Measurements from ENCODE around the gene MT1G.

MT1G gene

DNA sequence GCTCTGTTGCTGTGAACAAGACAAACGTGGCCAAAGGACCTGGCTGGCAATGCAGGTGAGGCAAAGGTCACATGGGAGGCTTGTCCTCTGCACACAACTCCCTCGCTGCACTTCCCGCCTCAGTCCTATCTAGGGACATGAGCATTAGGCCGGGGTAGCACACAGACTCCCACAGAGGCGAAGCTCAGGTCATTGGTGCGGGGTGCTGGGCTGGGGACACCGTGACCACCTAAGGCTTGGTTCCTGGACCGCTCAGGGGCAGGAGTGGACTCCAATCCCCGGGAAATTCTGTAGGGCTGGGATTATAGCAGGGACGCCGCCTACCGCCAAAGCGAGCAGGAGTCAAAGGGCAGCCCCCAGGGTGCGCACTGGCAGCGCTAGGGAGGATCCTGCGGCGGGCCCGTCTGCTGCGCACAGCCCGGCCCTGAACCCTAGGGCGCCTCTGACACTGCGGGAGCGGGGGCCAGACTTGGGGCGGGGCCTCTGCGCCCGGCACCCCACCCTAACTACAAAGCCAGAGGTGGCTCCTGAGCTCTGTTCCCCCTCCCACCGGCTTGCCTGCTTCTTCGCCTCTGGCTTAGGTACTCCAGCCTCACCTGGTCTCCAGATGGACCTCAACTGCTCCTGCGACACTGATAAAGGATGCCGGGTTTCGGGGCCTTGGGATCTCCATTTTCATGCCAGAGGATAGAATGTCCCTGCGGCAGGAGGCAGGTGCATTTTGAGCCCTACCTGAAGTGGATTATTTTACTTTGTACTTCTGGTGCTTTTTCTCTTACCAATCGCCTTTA is 20.0 kb downstream of the MT1G start:
- H3K4me3 Mint-ChIP-seq: no peak overlapping the region
- H3K36me3 Mint-ChIP-seq (ENCODE audit: insufficient read depth): no peaks in the 10 kb centered on the region
- H3K4me1 Mint-ChIP-seq (ENCODE audit: low read depth in 2 of 2): peaks cover 13% of the 10 kb centered on the region in 2 donors
- H3K27ac Mint-ChIP-seq: no peak overlapping the region
- H3K27me3 Mint-ChIP-seq: peaks cover 0 to 52% of the 10 kb centered on the region in 2 donors
- ATAC-seq (replicated peaks) (no peak), DNase-seq (no peak)
- no peaks in the 10 kb centered on the region for H3K9me3 Mint-ChIP-seq

DNA sequence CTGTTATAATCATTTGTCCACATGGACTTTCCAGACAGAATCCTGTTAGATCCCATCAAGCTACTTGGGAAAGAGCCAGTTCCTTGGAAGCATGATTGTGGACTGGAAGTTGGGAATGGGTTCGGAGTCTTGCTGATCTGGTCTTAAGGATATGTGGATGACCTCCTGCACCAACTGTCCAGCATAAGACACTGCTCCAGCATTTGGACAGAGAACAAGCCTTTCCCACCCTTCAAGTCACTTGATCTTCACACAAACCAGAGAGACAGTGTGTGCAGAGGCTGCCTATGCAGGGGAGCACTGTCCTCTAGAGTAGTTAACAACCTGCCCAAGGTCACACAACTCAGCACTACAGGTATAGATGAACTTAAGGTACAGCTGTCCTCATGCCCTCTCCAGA is 22.0 kb downstream of the MT1G start:
- H3K4me3 Mint-ChIP-seq: no peak overlapping the region
- ATAC-seq (replicated peaks) (no peak), DNase-seq (no peak)
- peaks cover 3 to 36% of the 10 kb centered on the region in 2 donors for H3K27me3 Mint-ChIP-seq
- H3K9me3 Mint-ChIP-seq: no peaks in the 10 kb centered on the region
- H3K27ac Mint-ChIP-seq: no peak overlapping the region
- no peaks in the 10 kb centered on the region for H3K36me3 Mint-ChIP-seq (ENCODE audit: insufficient read depth)
- H3K4me1 Mint-ChIP-seq (ENCODE audit: low read depth in 2 of 2): peaks cover 17% of the 10 kb centered on the region in 2 donors

DNA sequence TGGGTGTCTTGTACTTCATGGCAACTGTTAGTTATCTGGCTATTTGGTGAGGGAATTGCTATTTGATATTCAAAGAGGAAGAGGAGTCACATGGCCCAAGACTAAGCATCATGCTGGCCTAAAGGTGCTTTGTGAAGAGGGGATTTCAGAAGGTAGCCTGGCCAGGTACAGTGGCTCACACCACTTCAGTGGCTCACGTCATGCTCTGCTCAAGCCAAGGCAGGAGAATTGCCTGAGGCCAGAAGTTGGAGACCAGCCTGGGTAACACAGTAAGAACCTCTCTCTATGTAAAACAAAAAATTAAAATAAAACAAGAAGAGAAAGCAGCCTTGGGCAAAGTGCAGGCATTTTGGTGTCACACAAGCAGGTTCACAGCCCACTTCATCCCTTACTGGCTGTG is 22.6 kb downstream of the MT1G start:
- peaks cover 17% of the 10 kb centered on the region in 2 donors for H3K4me1 Mint-ChIP-seq (ENCODE audit: low read depth in 2 of 2)
- DNase-seq (no peak), ATAC-seq (replicated peaks) (no peak)
- no peaks in the 10 kb centered on the region for H3K36me3 Mint-ChIP-seq (ENCODE audit: insufficient read depth)
- peak overlapping the region in 1 of 2 donors; percentile 25 for H3K27ac Mint-ChIP-seq
- H3K27me3 Mint-ChIP-seq: peaks cover 9 to 36% of the 10 kb centered on the region in 2 donors
- H3K4me3 Mint-ChIP-seq: no peak overlapping the region
- no peaks in the 10 kb centered on the region for H3K9me3 Mint-ChIP-seq

DNA sequence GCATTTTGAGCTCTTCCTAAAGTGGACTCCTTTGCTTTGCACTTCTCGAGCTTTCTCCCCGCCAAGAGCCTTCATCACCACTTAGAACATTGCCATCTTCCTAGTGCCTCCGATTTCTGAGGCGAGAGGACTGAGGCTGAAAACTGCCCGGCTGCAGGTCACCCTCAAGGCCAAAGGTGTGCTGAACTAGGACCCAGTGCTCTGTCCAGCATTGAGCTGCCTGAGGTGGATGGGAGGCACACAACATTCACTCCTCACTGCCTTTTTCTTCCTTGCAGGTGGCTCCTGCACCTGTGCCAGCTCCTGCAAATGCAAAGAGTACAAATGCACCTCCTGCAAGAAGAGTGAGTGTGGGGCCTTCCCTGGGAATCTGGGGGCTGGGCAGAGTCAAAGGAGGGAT is 24.0 kb downstream of the MT1G start:
- H3K9me3 Mint-ChIP-seq: no peaks in the 10 kb centered on the region
- peak overlapping the region; percentile 75 for H3K4me3 Mint-ChIP-seq
- H3K36me3 Mint-ChIP-seq (ENCODE audit: insufficient read depth): no peaks in the 10 kb centered on the region
- peaks cover 23 to 41% of the 10 kb centered on the region in 2 donors for H3K27me3 Mint-ChIP-seq
- no peak for DNase-seq
- peak overlapping the region in 1 of 2 donors; percentile 81 for H3K27ac Mint-ChIP-seq
- H3K4me1 Mint-ChIP-seq (ENCODE audit: low read depth in 2 of 2): peaks cover 17% of the 10 kb centered on the region in 2 donors
- no peak for ATAC-seq (replicated peaks)

DNA sequence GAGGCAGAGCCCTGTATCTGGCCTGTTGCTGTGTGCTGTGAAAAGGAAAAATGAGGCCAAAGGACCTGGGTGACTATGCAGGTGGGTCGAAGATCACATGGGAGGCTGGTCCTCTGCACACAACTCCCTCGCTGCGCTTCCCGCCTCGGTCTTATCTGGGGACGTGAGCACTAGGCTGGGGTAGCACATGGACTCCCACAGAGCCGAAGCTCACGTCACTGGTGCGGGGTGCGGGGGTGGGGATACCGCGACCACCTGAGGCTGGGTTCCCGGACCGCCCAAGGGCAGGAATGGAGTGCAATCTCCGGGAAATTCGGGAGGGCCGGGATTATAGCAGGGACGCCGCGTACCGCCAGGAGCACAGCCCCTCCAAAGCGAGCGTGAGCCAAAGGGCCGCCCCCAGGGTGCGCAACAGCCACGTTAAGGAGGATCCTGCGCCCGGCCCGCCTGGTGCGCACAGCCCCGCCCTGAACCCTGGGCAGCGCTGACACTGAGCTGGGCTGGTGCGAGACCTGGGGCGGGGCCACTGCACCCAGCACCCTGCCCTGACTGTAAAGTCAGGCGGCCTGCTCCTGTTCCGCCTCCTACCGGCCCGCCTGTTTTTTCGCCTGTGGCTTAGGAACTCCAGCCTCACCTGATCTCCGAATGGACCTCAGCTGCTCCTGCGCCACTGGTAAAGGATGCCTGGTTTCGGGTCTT is 24.6 kb downstream of the MT1G start:
- Mint-ChIP-seq H3K4me1 (ENCODE audit: low read depth in 2 of 2) (peaks cover 17% of the 10 kb centered on the region in 2 donors), H3K9me3 (no peaks in the 10 kb centered on the region), H3K36me3 (ENCODE audit: insufficient read depth) (no peaks in the 10 kb centered on the region), H3K27ac (peak overlapping the region in 1 of 2 donors; percentile 81), H3K4me3 (peak overlapping the region; percentile 75), H3K27me3 (peaks cover 29 to 41% of the 10 kb centered on the region in 2 donors)
- DNase-seq (peak; percentile 73 to 76 (median 74)), ATAC-seq (replicated peaks) (peak; percentile 100)

DNA sequence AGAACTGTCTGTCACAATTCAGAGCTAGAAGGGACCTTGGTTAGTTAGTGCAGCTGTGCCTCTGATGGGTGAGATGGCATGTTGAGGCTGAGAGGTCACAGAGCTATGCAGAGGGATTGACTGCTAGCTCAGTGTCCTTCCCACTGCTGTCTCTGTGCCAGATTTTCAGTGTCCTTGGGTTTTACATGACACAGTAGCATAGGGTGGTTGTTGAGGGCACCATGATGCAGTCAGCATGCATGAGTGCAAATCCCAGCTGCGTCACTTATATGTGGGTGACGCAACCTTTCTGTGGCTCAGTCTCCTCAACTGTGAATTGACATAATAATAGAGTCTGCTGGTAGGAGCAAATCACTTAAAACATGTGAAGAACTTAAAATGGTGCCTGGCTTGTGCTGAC is 26.7 kb downstream of the MT1G start:
- peaks cover 50 to 51% of the 10 kb centered on the region in 2 donors for H3K27me3 Mint-ChIP-seq
- no peak overlapping the region for H3K27ac Mint-ChIP-seq
- DNase-seq (no peak), ATAC-seq (replicated peaks) (no peak)
- no peaks in the 10 kb centered on the region for H3K36me3 Mint-ChIP-seq (ENCODE audit: insufficient read depth)
- no peaks in the 10 kb centered on the region for H3K9me3 Mint-ChIP-seq
- peaks cover 23 to 26% of the 10 kb centered on the region in 2 donors for H3K4me1 Mint-ChIP-seq (ENCODE audit: low read depth in 2 of 2)
- H3K4me3 Mint-ChIP-seq: no peak overlapping the region

DNA sequence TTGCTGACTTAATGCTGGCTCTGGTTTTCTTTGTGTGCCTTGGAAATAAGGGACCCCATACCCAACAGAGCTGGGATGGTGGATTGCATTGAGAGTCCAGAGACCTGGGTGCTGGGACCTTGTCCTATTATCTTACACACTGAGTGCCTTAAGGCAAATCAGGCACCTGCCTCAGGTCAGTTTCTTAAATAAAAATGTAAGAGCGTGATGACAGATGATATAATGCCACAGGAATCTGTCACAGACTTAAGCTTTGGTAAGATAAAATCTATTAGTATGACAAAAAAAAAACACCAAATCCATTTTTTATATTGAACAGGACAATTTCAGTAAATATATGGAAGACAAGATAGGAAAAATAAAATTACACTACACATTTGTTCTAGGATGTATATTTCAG is 27.8 kb downstream of the MT1G start:
- Mint-ChIP-seq H3K4me3 (no peak overlapping the region), H3K27me3 (peaks cover 57 to 61% of the 10 kb centered on the region in 2 donors), H3K4me1 (ENCODE audit: low read depth in 2 of 2) (peaks cover 24 to 29% of the 10 kb centered on the region in 2 donors), H3K9me3 (no peaks in the 10 kb centered on the region), H3K27ac (no peak overlapping the region), H3K36me3 (ENCODE audit: insufficient read depth) (no peaks in the 10 kb centered on the region)
- ATAC-seq (replicated peaks): no peak
- DNase-seq: no peak

DNA sequence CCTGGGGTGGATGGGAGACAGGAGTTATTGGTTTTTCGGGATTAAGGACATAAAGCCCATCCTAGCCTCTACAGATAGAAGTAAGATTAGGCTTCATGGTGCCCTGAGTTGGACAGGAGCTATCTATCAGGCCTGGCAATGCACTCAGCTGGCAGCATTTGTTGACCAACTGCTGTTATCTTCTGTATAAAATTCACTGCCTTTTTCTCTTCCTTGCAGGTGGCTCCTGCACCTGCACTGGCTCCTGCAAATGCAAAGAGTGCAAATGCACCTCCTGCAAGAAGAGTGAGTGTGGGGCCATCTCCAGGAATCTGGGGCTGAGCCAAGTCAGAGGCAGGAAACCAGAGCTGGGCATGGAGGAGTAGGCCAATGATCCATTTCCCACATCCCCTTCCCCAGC is 28.8 kb downstream of the MT1G start:
- no peak overlapping the region for H3K27ac Mint-ChIP-seq
- H3K4me3 Mint-ChIP-seq: no peak overlapping the region
- ATAC-seq (replicated peaks) (no peak), DNase-seq (no peak)
- H3K36me3 Mint-ChIP-seq (ENCODE audit: insufficient read depth): no peaks in the 10 kb centered on the region
- H3K9me3 Mint-ChIP-seq: no peaks in the 10 kb centered on the region
- H3K4me1 Mint-ChIP-seq (ENCODE audit: low read depth in 2 of 2): peaks cover 27 to 31% of the 10 kb centered on the region in 2 donors
- H3K27me3 Mint-ChIP-seq: peaks cover 68 to 72% of the 10 kb centered on the region in 2 donors

DNA sequence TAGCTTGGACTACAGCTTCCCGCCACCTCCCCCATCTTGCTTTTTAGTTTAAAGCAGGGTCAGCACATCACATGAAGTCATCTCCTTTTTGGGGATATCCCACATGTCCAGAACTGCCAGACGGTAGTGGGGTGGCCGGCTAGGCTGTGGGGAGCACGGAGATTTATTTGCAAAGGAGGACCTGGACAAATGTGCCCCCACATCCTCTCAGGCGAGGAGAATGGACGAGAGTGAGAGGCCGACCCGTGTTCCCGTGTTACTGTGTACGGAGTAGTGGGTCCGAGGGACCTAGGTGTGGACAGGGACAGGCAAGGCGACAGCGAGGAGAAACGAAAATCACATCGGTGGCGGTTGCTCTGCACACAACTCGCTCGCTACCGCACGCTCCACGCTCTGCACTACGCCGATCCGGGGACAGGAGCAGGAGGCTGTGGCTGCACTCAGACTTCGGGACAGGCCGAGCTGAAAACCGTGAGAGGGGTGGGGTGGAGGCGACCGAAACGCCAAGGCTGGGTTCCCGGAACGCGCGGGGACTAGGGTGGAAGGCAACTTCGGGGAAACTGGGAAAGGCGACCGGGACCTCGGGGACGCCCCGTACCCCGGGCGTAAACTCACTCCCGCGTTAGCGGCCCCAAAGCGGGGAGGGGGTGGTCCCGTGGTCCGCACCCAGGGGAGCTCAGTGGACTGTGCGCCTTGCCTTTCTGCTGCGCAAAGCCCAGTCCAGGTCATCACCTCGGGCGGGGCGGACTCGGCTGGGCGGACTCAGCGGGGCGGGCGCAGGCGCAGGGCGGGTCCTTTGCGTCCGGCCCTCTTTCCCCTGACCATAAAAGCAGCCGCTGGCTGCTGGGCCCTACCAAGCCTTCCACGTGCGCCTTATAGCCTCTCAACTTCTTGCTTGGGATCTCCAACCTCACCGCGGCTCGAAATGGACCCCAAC is 29.8 kb downstream of the MT1G start, which contains the start of gene MT1A:
Gene MT1A (plus strand): TSS at position 853 of the 937 bp plus-strand sequence. CDS start 73 bp downstream, at position 926.
- Mint-ChIP-seq H3K27me3 (peaks cover 77 to 81% of the 10 kb centered on the region in 2 donors), H3K4me1 (ENCODE audit: low read depth in 2 of 2) (peaks cover 20 to 24% of the 10 kb centered on the region in 2 donors), H3K9me3 (no peaks in the 10 kb centered on the region), H3K27ac (no peak within 1 kb of the TSS), H3K36me3 (ENCODE audit: insufficient read depth) (no peaks in the 10 kb centered on the region), H3K4me3 (peak within 1 kb of the TSS; percentile 40 to 60)
- peak; percentile 36 for ATAC-seq (replicated peaks)
- no peak for DNase-seq

DNA sequence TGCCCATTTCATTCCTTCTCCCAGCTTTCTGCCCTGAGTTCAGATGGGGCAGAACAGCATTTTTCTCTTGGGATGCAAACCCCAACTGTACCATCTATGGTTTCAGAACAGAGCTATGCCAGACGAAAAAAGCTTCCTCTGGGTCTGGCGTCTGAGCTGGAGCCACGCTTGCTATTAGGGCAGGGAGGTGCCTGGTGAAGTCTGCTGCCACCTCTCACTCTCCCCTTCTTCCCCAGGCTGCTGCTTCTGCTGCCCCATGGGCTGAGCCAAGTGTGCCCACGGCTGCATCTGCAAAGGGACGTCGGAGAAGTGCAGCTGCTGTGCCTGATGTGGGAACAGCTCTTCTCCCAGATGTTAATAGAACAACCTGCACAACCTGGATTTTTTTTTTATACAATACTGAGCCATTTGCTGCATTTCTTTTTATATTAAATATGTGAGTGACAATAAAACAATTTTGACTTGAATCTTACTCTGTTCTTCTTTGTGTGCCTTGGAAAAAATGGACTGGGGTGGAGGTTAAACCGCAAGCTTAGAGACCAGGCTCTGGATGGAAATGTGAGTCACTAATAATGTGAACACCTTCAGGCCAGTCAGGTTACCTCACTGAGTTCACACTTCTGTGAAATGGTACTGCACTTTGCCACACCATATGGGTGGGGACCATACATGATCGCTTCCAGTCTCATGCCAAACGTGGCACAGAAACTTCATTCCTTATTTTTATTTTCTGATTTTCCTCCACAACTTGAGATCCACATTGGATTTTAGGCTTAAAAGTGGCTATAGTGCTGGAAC is 31.1 kb downstream of the MT1G start:
- Mint-ChIP-seq H3K9me3 (no peaks in the 10 kb centered on the region), H3K4me1 (ENCODE audit: low read depth in 2 of 2) (peaks cover 14 to 18% of the 10 kb centered on the region in 2 donors), H3K36me3 (ENCODE audit: insufficient read depth) (no peaks in the 10 kb centered on the region), H3K4me3 (no peak overlapping the region), H3K27ac (no peak overlapping the region), H3K27me3 (peaks cover 86 to 94% of the 10 kb centered on the region in 2 donors)
- no peak for ATAC-seq (replicated peaks)
- no peak for DNase-seq

DNA sequence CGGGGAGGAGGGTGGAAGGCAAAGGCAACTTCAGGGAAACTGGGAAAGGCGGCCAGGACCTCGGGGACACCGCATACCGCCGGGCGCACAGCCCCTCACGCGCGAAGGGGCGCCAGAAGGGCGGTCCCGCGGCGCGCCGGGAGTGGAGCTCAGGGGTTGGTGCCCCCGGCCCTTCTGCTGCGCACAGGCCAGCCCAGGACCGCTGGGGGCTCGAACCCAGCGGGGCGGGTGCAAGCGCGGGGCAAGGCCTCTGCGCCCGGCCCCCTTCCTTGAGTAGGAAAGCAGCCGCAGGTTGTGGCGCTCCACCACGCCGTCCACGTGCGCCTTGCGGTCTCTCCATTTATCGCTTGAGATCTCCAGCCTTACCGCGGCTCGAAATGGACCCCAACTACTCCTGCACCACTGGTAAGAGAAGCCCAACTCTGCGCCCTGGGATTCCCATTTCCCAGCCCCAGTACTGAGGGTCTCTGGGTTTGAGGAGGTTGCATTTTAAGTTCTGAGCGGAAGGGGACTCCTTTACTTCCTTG is 32.4 kb downstream of the MT1G start:
- no peaks in the 10 kb centered on the region for H3K9me3 Mint-ChIP-seq
- no peak overlapping the region for H3K27ac Mint-ChIP-seq
- peaks cover 86 to 100% of the 10 kb centered on the region in 2 donors for H3K27me3 Mint-ChIP-seq
- peaks cover 16 to 21% of the 10 kb centered on the region in 2 donors for H3K4me1 Mint-ChIP-seq (ENCODE audit: low read depth in 2 of 2)
- peak overlapping the region; percentile 70 to 74 for H3K4me3 Mint-ChIP-seq
- ATAC-seq (replicated peaks): peak; percentile 33
- DNase-seq: no peak
- no peaks in the 10 kb centered on the region for H3K36me3 Mint-ChIP-seq (ENCODE audit: insufficient read depth)

DNA sequence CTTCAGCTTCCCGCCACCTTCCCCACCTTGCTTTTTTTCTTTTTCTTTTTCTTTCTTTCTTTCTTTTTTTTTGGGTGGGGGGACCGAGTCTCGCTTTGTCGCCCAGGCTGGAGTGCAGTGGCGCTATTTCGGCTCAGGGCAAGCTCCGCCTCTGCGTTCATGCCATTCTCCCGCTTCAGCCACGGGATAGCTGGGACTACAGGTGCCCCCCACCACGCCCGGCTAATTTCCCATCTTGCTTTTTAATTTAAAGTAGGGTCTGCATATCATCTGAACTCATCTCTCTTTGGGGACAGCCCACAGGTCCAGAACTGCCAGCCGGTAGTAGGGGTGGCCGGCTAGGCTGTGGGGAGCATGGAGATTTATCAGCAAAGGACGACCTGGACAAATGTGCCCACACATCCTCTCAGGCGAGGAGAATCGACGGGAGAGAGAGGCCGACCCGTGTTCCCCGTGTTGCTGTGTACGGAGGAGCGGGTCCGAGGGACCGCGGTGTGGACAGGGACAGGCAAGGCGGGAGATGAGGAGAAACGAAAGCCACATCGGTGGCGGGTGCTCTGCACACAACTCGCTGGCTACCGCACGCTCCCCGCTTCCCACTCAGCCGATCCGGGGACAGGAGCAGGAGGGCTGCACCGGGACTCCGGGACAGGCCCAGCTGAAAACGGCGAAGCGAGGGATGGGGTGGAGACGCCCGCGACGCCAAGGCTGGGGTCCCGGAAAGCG is 33.0 kb downstream of the MT1G start:
- Mint-ChIP-seq H3K27me3 (peaks cover 80 to 100% of the 10 kb centered on the region in 2 donors), H3K27ac (no peak overlapping the region), H3K4me3 (peak overlapping the region; percentile 70 to 74), H3K9me3 (no peaks in the 10 kb centered on the region), H3K36me3 (ENCODE audit: insufficient read depth) (no peaks in the 10 kb centered on the region), H3K4me1 (ENCODE audit: low read depth in 2 of 2) (peaks cover 16 to 21% of the 10 kb centered on the region in 2 donors)
- DNase-seq (no peak), ATAC-seq (replicated peaks) (no peak)

All from effector memory CD8-positive, alpha-beta T cell (primary cell).